ENCODE data around the gene PXT1. TPM values are rescaled to one million over a fixed set of nuclear protein-coding genes. Genes with fewer than 3 reads are reported as not detected.
A peak's percentile ranks its signal among the peaks of the same experiment; 100 is the strongest.

The PXT1 gene
- total and polyA plus RNA-seq, 9 of the 15 experiments (the other 6 are each of a cell fraction or from before 2014, with no cell fraction given) = 0.09 to 0.11 (median 0.10) TPM; not detected in 5

DNA sequence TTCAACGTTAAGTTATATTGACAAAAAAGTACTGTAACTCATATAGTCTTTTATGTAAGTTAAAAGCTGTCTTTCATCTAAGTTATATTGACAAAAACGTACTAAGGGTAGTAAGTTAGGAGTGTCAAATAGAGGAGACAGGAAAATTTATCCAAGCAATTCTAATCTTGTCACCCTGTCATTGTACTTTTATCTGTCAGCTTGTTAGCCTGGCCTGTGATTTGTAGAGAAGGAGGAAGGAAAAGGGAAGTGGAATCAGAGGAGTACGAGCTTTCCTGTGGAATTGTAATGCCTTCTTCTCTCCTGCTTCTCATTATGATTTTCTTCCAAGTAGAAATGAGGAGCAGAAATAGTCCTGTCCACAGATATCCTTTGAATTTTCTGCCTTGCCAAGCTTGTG, 19.0 kb upstream of the PXT1 start (continued):
- TF ChIP-seq, protein P1, sequence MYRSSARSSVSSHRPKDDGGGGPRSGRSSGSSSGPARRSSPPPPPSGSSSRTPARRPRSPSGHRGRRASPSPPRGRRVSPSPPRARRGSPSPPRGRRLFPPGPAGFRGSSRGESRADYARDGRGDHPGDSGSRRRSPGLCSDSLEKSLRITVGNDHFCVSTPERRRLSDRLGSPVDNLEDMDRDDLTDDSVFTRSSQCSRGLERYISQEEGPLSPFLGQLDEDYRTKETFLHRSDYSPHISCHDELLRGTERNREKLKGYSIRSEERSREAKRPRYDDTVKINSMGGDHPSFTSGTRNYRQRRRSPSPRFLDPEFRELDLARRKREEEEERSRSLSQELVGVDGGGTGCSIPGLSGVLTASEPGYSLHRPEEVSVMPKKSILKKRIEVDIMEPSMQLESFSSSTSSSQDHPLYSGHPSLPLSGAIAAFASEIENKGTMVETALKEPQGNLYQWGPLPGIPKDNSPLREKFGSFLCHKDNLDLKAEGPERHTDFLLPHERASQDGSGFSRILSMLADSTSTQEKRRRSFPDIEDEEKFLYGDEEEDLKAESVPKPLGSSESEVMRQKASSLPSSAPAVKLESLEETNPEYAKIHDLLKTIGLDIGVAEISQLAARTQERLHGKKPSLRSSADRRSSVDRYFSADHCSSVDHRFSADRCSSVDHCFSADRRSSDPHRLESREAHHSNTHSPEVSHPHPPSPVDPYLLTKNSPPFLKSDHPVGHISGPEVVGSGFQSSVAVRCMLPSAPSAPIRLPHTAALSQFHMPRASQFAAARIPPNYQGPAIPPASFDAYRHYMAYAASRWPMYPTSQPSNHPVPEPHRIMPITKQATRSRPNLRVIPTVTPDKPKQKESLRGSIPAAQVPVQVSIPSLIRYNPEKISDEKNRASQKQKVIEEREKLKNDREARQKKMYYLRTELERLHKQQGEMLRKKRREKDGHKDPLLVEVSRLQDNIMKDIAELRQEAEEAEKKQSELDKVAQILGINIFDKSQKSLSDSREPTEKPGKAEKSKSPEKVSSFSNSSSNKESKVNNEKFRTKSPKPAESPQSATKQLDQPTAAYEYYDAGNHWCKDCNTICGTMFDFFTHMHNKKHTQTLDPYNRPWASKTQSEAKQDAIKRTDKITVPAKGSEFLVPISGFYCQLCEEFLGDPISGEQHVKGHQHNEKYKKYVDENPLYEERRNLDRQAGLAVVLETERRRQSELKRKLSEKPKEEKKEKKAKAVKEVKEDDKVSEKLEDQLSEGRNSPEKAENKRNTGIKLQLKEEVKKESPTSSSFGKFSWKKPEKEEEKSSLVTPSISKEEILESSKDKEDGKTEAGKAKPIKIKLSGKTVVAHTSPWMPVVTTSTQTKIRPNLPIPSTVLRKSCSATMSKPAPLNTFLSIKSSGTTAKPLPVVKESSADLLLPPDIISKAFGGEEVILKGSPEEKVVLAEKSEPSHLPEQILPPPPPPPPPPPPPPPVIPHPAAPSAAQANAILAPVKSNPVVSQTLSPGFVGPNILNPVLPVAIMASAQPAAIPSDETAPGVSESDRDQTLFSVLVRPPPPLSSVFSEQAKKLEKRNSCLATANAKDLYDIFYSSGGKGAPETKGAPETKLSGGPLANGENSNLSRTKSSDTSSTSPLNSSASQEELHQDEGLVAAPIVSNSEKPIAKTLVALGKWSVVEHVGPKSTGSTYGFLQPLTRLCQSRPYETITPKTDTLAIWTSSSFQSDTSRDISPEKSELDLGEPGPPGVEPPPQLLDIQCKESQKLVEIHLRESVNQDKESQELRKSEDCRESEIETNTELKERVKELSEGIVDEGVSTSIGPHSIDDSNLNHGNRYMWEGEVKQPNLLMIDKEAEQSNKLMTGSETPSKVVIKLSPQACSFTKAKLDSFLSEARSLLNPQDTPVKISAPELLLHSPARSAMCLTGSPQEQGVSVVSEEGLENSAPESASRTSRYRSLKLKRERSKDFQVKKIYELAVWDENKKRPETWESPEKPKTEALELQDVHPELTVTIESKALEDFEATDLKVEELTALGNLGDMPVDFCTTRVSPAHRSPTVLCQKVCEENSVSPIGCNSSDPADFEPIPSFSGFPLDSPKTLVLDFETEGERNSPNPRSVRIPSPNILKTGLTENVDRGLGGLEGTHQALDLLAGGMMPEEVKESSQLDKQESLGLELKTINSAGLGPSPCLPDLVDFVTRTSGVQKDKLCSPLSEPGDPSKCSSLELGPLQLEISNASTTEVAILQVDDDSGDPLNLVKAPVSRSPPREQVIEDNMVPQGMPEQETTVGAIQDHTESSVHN (IDR thresholded peaks at IDR 0.05; ENCODE audit: borderline replicate concordance in 1 of 2, low read depth in 1 of 2) = no peak
- TF ChIP-seq, protein P2, sequence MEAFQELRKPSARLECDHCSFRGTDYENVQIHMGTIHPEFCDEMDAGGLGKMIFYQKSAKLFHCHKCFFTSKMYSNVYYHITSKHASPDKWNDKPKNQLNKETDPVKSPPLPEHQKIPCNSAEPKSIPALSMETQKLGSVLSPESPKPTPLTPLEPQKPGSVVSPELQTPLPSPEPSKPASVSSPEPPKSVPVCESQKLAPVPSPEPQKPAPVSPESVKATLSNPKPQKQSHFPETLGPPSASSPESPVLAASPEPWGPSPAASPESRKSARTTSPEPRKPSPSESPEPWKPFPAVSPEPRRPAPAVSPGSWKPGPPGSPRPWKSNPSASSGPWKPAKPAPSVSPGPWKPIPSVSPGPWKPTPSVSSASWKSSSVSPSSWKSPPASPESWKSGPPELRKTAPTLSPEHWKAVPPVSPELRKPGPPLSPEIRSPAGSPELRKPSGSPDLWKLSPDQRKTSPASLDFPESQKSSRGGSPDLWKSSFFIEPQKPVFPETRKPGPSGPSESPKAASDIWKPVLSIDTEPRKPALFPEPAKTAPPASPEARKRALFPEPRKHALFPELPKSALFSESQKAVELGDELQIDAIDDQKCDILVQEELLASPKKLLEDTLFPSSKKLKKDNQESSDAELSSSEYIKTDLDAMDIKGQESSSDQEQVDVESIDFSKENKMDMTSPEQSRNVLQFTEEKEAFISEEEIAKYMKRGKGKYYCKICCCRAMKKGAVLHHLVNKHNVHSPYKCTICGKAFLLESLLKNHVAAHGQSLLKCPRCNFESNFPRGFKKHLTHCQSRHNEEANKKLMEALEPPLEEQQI (IDR thresholded peaks at IDR 0.05) = no peak
- TF ChIP-seq RCOR1 (IDR thresholded peaks at IDR 0.05; ENCODE audit: borderline replicate concordance in 1 of 2, low read depth in 2 of 2, low read length in 2 of 2) = 0 out of 4 replicates have a peak, but pooled peaks of 1 of the 2 experiments have one; percentile 9
- TF ChIP-seq YY1 (IDR thresholded peaks at IDR 0.05; ENCODE audit: borderline replicate concordance in 1 of 3, control insufficient read depth in 1 of 3, extremely low read depth in 1 of 3, insufficient read depth in 3 of 3, insufficient read length in 1 of 3, insufficient replicate concordance in 2 of 3, low read depth in 1 of 3, low read length in 2 of 3) = no peak
- peak; percentile 71 for TF ChIP-seq MEIS2 (IDR thresholded peaks at IDR 0.05; ENCODE audit: partially characterized antibody)
- no peak for TF ChIP-seq HCFC1 (IDR thresholded peaks at IDR 0.05; ENCODE audit: low read depth, low read length)
